Measurements from ENCODE around the gene PLTP. TPM values are rescaled to one million over a fixed set of nuclear protein-coding genes. Genes with fewer than 3 reads are reported as not detected.

PLTP gene
- total and polyA plus RNA-seq, 2 of the 13 experiments (the other 11 are each of a cell fraction or from before 2014, with no cell fraction given) = 16.9 to 28.6 TPM

GRCh38 chr20:45925821-45926506 is 14.0 kb upstream of the PLTP start (continued):
- TF ChIP-seq ZNF609 (CRISPR knock-in tag; IDR thresholded peaks at IDR 0.05; ENCODE audit: borderline replicate concordance) (0 out of 2 replicates have a peak, but pooled peaks have one; percentile 2), ARNTL (CRISPR knock-in tag; IDR thresholded peaks at IDR 0.05) (0 out of 2 replicates have a peak, but pooled peaks have one; percentile 6), HNF4A (CRISPR knock-in tag; IDR thresholded peaks at IDR 0.05) (peak; percentile 64), ETV5 (CRISPR knock-in tag; IDR thresholded peaks at IDR 0.05; ENCODE audit: borderline replicate concordance) (0 out of 2 replicates have a peak, but pooled peaks have one; percentile 6), GFI1 (CRISPR knock-in tag; IDR thresholded peaks at IDR 0.05; ENCODE audit: borderline replicate concordance) (peak; percentile 17; the same call in 1 of the 2 replicates), ZMYM4 (CRISPR knock-in tag; IDR thresholded peaks at IDR 0.05) (0 out of 2 replicates have a peak, but pooled peaks have one; percentile 44), MED1 (CRISPR knock-in tag; IDR thresholded peaks at IDR 0.05) (peak; percentile 64), ARID5B (CRISPR knock-in tag; IDR thresholded peaks at IDR 0.05) (peak; percentile 39; the same call in 1 of the 2 replicates), ZNF574 (CRISPR knock-in tag; IDR thresholded peaks at IDR 0.05) (peak; percentile 46; the same call in 1 of the 2 replicates), HIVEP1 (CRISPR knock-in tag; IDR thresholded peaks at IDR 0.05) (peak; percentile 37; the same call in 1 of the 2 replicates), FOXA1 (IDR thresholded peaks at IDR 0.05) (no peak), FOXA1 (CRISPR knock-in tag; IDR thresholded peaks at IDR 0.05) (peak; percentile 14; the same call in 1 of the 2 replicates), ZNF629 (CRISPR knock-in tag; conservative IDR thresholded peaks at IDR 0.05) (0 out of 2 replicates have a peak, but pooled peaks have one; percentile 29), TGIF2 (CRISPR knock-in tag; IDR thresholded peaks at IDR 0.05) (0 out of 2 replicates have a peak, but pooled peaks have one; percentile 53), ATF7 (IDR thresholded peaks at IDR 0.05) (no peak), ATF7 (CRISPR knock-in tag; IDR thresholded peaks at IDR 0.05) (no peak)

All from HepG2 (cell line).